Activated CD8-positive, alpha-beta memory T cell treated with anti-CD3 and anti-CD28 coated beads, Interleukin-2, amount 50 U/mL, for 24 hours (primary cell): Measurements from ENCODE around the gene IFNL1.
"Not testable (repeated sequence)": the region's sequence is repeated elsewhere in the genome, so short reads cannot be mapped to it uniquely, and the experiment has no call there.

ENCODE experiments used
- DNase-seq: peaks from one replicate; pipeline ENCODE4 v3.0.0-alpha.2; 2020; ENCODE audit errors: extremely low read depth

Gene IFNL1

GRCh38 chr19:39332293-39332692, 36.1 kb downstream of the IFNL1 start:
- no peak for DNase-seq

GRCh38 chr19:39332738-39333137, 36.5 kb downstream of the IFNL1 start:
- DNase-seq = not testable (repeated sequence)

- no peak for DNase-seq
Observed at GRCh38 chr19:39333507-39333906, 37.3 kb downstream of the IFNL1 start.

- DNase-seq = no peak
Observed at GRCh38 chr19:39334444-39334976, 38.3 kb downstream of the IFNL1 start.

- no peak for DNase-seq
Observed at GRCh38 chr19:39335168-39335548, 39.0 kb downstream of the IFNL1 start.

GRCh38 chr19:39336483-39336882, 40.3 kb downstream of the IFNL1 start:
- DNase-seq = no peak

DNA sequence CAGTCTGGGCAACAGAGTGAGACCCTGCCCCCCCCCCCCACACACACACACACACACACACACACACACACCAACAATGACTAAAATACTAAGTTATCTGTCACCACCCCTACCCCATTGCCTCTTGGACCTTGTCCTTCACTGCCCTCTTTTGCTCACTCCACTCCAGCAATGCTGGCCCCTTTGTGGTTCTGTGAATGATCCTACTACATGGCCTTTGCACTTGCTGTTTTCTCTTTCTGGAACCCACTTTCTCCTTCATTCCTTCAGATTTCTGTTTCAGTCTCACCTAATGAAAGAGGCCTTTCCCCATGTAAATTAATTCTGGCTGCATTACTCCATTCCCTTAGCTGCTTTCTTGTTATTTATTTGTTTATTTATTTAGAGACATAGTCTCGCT, 43.5 kb downstream of the IFNL1 start:
- DNase-seq = no peak

- DNase-seq = not testable (repeated sequence)
Observed at GRCh38 chr19:39340156-39340555, 43.9 kb downstream of the IFNL1 start.

- no peak for DNase-seq
Observed at GRCh38 chr19:39341129-39341718, 45.0 kb downstream of the IFNL1 start.

DNA sequence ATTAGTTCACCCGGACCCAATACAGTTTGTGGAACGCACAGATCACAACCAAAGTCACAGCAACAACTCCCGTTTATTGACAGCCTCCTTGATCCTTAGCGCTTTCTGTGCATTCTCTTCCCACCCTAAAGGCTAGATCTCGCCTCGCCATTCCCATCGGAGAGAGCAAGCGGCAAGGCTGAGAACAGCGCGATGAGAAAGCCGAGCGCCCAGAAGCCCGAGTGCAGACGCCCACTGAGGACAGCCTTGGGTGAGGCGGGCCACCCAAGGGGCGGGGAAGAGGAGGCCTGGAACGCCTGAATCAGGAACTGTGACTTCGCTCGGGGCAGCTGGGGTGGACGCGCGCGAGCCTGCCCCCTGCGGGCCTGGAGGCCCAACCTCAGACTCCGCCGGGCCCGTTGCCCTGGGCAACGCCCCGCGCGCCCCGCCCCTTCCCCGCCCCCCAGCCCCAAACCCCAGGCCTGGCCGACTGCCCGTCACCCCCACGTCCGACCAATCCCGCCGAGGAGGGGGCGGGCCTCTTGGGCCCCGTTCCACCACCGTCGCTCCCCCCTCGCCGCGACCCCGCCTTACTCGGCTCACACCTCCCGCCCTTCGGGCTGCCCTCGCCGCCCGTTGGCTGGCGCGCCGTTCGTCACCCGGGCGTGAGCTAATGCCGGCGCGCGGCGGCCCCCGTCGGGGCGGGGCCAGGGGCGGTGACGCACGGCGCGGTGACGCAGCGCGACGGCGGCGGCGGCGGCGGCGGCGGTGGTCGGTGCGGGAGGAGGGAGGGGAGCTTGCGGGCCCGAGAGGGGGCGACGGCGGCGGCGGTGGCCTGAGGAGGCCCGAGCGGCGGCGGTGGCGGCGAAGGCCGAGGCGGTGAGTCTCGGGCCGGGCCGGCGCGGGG, 45.8 kb downstream of the IFNL1 start, which contains the start of gene SAMD4B:
TSS of gene SAMD4B (plus strand) at position 703 of the 886 bp plus-strand sequence. CDS start 14,473 bp downstream, outside the sequence.
- peak; percentile 95 for DNase-seq

GRCh38 chr19:39342647-39343305, 46.6 kb downstream of the IFNL1 start:
- no peak for DNase-seq

DNA sequence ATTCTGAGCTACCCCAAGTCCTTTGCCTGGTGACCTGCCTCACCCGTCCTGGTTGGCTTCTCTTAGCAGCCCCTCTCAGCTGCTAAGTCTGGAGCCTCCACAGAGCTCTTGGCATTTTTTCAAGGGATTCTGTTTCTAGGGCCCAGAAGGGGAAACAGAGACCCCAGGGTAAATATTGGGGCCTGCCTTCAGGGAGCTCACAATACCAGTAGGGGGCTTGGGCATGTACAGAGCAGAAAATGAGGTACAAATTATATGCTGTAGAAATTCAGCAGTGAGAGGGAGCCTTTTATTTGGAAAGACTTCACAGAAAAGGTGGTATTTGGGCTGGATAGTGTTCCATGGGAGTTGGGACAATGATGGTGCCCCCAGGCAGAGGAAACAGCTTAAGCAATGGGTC, 49.7 kb downstream of the IFNL1 start:
- no peak for DNase-seq

GRCh38 chr19:39347332-39348164, 51.3 kb downstream of the IFNL1 start:
- DNase-seq = no peak
